ENCODE data around the gene GPX7.

GRCh38 chr1:52567943-52568342, 34.2 kb upstream of the GPX7 start:
- TF ChIP-seq CTCF (IDR thresholded peaks at IDR 0.05) (no peak), POLR2A (IDR thresholded peaks at IDR 0.05) (no peak)
